GM18508 (cell line): Measurements from ENCODE around the gene LSAMP.
A peak's percentile ranks its signal among the peaks of the same experiment; 100 is the strongest.
"Not testable (repeated sequence)": the region's sequence is repeated elsewhere in the genome, so short reads cannot be mapped to it uniquely, and the experiment has no call there.

Source experiments
- ATAC-seq: cut with Tn5 transposase; IDR thresholded peaks from one replicate; pipeline ENCODE4 v1.9.1; 2021; ENCODE audit warnings: moderate number of reproducible peaks; ENCODE audit not compliant: insufficient read depth, unreplicated experiment

LSAMP gene

DNA sequence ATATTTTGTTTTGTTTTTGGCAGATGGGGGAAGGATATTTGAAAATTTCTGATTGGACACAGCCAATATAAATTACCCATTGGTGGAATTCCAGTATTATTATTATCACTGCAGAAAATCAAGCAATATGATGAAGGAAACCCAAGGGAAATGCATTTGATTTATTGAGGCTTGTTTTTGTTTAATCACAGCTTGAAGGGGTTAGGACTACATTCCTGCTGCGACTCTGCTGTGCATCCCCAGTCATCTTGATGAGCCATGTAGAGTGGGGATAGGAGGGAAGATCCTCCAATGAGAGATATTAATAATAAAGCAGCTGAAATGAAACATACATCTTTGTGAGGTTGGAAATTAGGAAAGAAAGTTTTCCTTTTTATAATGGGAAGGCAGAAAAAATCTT lies 613.4 kb downstream of the LSAMP start:
- ATAC-seq = no peak

DNA sequence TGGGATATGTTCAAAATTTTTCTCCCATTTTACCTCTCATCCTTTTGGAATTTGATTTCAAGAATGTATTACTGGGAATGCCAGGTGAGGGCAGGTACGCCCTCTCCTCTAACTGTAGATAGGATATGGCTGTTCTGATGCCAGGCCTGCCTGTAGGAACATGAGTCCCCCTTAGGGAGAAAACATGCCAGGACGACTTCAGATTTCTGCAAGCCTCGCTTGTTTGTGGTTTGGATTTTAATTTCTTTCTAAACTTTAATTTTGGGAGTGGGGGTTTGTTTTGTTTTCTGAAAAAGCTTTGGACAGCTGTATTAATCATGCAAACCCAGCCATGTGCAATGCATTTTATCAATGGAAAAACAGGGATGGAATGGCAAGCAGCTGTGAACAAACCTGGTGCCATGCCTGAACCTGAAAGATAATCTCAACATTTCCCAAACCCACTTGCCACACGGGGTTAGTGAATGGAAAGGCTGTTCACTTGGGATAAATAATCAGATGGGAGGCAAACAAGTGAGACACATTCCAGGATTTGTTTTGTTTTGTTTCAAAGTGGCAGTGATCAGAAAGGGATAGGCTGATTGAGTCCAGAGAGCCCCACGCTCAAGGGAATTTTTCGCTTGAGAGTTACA lies 614.4 kb downstream of the LSAMP start:
- ATAC-seq = no peak

DNA sequence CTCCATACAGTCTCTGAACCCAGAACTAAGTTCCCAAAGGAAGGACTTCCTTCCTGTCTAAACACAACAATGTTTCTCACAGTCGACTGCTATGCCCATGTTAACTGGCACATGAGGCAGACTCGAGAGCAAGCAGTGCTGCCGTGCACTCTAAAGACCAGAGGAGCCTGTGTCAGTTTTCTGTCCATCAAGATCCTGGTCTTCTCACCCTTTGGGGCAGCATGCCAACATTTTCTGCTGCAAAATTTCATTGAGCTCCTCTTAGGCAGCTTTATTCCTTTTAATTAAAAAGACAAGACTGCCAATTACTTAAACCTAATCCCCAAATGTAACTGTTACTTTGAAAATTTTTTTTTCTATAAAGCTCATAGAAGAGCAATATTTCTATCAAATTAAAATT lies 616.9 kb downstream of the LSAMP start:
- ATAC-seq = no peak

DNA sequence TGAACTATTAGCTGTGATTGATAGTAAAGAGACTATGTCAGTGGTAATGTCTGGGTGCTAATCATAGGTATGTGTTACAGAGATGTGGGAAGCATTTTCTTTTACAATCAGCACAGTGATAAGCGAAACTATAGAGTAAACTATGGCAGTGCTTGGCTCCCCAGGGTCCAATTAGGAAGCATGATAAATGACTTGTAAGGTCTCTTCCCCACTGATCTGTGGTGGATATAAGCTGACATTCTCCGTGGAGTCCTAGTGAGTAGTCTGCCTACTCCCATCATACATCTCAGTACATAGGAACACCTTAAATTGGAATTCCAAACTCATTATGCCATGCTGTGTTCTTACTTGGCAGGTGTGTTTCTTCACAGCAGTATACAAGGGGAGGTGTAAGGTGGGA lies 617.8 kb downstream of the LSAMP start:
- ATAC-seq = no peak

DNA sequence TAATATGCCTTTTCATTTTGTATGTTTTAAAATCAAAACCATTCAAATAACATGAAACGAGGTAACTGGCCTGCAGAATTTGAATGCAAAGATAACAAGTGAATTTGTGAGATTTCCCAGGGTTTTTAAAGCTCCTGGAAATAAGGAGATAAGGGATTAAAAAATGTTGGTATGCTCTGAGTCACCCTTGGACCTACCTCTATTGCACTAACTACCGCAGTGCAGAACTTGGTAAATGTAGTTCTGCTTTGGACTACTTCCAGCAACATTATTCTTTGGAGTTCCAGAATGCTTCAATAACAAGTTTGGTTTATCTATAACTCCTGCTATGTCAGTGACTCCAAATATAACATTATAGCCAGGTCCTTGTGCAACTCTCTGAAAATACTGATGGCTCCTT lies 620.2 kb downstream of the LSAMP start:
- no peak for ATAC-seq

DNA sequence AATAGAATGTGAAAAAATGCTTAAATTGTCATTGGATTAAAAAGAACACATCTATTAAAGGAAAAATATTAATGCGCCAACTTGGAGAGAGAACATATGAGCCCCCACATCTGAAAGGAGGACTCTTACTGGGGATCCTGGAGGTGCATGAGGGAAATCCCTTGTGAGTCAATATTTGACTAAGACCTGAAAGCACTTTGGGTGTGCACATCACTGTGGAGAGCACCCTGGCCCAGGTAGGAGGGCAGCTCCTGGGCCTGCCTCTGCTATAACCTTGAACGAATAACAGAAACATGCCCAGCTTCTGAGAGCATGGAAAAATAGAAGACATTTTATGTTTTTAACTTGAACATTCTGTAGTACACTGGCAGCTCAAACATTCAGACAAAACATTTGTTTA lies 622.2 kb downstream of the LSAMP start:
- ATAC-seq = no peak

DNA sequence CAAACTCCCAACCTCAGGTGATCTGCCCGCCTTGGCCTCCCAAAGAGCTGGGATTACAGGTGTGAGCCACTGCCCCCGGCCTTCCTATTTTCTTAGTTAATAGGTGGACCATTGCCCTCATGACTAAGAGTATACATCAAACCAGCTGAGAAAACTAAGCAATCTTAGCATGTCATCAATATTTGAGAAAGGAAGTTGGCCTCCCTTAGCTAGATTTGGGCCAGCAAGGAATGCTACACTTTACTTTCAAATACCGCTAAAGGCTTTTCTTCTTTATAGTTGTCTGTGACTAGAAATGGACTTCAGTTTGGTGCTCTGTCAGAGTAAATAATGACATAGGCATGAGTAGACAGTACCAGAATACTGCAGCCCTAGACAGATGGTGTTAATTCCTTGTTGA lies 622.7 kb downstream of the LSAMP start:
- ATAC-seq = no peak

DNA sequence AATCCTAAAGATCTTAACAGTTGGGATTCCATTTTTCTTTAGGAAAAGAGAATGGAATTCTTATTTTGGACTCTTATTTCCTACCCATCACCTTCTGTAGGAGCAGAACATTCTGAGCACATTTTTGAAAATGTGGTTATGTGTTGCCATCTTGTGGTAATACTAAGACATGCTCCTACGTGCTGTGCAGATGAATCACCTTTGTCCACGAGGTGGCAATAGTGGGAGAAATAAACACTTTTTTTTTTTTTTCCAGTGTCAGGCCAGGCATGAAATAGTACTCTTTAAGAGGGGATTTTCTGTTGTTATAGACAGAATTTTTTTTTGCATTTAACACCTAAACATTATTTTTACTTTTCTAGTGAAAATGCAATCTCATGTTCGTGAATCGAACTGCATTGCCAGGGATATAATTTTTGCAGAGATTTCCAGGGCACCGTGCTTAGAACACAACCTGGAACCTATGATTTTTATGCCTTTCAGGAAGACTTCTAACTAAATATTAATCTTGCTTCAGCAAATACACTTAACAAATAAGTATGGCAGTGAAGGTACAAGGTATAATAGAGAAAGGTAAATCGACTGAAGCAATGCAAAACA lies 625.4 kb downstream of the LSAMP start:
- ATAC-seq = peak; percentile 90

DNA sequence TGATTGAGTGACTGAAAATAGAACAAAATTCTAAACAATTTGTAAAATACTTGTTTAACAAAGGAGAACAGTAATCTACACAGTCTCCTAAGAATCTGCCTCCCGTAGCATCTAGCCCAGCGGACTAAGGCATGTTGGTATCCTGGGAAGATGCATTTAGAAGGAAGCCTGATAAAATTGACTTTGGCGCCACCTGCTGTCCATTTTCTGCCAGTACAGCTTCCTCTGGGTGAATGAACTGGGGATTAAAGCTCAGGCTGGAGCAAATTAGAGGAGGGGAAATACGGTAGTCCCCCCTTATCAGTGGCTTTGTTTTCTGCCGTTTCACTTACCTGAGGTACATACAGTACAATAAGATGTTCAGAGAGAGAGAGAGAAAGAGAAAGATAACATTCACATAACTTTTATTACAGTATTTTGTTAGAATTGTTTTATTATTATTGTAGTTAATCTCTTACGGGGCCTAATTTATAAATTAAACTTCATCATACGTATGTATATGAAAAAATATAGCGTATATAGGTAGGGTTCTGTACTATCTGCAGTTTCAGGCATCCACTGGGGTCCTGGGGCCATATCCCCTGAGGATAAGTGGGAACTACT lies 630.4 kb downstream of the LSAMP start:
- no peak for ATAC-seq

DNA sequence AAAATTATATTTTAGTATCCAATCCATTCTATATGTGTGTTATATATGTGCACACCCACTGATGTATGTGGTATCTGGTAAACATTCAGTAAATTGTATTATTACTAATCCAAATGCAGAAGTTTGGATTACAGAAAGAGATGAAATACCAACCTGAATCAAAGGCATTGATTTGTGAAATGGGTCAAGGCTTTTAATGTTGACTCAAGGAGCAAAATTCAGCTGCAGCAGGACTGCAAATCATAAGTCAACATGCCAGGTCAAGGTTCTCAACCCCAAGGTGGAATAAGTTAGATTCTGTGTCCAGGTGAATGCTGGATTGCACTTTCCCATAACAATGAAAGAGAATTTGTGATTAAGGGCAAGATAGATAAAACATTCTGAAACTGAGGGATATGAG lies 631.3 kb downstream of the LSAMP start:
- no peak for ATAC-seq

DNA sequence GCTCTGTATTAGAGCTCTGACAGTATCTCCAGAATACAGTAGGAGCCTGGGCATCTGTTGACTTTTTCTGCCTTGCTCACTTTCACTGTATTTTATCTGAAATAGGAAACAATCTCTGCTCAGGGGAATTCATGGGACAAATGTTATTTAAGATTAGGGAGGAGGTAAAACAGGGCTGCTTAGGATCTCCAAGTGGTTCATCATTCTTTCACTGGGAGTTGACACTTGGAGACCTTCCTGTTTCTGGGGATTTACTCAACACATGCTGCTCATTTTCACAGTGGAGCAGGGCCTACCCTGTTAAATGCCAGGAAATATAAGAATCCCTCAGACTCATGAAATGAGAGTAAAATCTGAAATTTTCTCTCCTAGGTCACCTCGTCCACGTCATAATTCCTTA lies 636.5 kb downstream of the LSAMP start:
- ATAC-seq = no peak

DNA sequence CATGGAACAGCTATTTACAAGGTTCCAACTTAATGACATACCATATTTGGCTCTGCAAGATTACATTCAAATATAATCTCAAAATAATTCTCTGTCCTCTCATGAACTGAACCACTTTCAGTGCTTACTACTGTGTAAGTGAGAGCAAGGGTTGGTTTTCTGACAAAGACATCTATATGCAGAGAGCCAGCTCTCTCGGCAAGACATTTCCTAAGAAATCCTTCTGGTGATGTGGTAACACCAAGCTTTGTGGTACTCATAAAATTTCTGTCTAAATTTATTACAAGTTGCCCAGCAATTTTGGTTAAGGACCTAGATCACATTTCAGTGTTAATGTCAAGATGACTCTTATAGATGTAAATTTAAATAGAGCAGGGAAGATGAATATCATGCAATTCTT lies 637.0 kb downstream of the LSAMP start:
- ATAC-seq = no peak

DNA sequence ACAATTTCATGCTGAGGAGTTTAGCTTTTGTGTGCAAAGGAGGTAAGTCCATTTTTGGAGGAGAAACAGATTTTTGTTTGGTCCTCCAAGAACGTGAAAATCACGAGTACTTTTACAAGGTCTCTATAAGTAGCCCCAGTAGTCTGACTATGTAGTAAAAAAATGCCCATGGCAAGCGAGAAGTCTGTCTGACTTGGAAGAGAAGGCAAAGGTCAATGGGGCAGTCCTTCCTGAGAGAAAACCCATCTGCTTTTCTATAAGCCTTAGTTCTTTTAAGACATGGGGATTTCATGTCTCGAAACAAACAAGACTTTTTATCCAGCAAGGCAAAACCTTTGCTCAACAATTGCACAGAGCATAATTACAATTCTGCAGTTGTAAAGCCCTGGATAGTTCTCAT lies 638.8 kb downstream of the LSAMP start:
- no peak for ATAC-seq

DNA sequence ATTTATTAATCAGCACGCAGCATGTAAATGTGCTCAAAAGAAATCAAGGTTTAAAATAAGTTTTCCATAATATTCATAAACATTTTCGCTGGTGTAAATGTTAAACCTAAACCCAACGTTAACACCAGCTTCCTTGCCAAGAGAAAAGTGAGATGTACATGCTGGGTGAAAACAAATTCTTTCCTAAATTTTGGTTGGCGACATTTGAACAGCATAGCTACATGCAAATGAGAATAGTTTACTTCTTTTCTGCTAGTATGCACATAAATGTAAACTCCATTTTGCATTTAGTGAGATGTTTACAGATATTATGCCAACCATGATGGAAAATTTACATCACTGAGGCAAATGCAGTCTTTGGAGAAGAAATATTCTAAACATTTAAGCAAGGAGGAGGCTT lies 639.8 kb downstream of the LSAMP start:
- no peak for ATAC-seq

DNA sequence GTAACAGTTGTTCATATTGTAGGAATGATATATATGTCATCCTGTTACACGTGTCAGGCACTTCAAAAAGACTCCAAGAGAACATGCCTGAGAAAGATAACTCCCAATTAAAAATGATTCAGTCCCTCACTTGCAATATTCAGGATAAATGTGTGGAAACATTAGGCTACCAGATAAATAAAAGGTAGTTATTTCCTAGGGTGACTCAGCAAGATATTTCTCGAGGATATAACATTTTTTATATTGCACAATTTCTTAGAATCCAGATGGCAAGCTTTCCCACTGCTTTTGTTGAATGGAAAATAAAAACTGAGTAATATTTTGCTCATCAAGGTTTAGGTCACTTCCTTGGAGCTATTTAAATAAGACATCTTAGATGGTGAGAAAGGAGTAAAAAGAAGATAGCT lies 640.6 kb downstream of the LSAMP start:
- no peak for ATAC-seq

DNA sequence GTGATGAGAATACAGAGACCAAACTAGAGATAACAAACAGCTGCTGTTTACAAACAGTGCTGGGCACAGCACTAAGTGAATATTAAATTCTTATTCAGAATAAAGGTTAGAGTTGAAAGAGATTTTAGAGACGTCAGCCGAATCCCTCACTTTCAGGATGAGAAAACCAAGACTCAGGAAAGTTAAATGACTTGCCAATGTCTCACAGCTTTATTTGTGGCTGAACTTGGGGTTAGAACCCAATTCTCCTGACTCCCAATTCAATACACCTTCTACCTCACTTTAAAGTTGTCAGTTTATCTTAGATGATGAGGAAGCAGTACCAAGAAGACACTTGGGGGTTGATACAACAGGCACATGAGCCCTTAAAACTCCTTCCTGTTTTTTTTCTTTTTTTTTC lies 641.1 kb downstream of the LSAMP start:
- ATAC-seq = no peak

DNA sequence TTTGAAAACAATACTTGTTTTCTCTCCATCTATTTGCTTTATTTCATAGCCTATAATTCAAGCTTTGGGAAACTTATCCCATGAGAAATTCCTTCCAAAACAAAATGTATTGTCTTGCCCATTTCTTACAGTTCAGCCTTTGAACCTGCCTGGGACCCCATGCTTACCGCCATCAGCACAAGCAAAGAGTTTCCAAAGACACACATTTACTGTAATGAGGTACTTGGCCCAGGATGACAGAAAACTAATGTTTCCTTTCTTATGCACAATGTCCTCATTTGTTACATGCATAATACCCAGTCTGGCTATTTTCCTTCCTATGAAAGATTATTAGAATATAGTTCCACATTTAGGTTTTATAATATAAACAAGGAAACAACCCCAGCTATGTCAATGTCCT lies 641.6 kb downstream of the LSAMP start:
- no peak for ATAC-seq

DNA sequence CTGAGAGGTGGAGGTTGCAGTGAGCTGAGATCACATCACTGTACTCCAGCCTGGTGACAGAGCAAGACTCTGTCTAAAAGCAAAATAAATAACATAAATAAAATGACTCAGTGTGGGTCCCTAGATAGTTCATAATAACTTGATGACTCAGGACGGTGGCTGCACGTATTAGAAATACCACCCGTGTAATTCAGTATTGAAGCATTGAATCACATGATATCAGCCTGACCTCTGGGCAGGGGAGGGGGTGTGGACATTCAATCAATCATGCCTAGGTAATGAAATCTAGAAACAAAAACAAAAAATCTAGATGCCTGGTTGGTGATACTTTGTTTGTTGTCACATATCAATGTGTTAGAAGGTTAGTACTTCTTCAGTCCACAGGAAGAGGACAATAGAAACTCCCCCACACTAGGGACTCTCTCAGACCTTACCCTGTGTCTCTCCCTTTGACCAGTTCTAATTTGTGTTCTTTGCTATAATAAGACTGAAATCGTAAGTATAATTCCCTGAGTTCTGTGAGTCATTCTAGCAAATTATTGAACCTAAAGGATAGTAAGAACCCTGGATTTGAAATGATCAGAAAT lies 644.7 kb downstream of the LSAMP start:
- ATAC-seq = no peak

DNA sequence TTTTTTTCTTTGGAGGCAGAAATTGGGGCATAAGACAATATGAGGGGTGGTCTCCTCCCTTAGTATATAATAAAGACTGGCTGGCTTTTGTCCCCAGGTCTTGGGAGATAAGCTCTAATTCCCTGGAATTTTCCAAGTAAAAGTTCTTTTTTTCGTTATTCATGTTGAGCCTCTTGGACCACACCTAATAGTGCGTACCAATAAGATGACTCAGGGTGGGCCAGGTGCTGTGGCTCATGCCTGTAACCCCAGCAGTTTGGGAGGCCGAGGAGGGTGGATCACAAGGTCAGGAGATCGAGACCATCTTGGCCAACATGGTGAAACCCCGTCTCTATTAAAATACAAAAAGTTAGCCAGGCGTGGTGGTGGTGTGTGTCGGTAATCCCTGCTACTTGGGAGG lies 645.2 kb downstream of the LSAMP start:
- not testable (repeated sequence) for ATAC-seq

DNA sequence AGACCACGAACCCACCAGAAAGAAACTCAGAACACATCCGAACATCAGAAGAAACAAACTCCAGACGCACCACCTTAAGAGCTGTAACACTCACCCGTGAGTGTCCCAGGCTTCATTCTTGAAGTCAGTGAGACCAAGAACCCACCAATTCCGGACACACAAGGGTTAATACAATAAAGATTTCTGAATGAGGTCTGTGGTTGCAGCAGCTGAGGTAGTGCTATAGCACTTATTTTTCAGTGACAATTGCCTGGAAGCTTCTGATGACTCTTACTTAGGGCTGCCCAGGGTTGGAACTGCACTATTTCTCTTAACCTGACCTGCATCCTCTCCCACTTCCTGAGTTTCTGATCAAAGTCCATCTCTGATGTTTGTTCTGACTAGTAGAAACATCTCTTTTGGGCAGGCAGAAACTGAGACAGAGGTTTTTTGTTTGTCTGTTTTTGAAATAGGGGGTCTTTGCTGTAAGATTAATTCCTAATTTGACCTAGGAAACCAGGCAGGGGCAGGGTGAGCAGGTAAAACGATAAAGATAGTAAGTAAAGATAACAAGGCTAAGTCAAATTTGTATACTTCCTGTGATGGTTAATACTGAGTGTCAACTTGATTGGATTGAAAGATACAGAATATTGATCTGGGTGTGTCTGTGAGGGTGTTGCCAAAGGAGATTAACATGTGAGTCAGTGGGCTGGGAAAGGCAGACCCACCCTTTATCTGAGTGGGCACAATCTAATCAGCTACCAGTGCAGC lies 652.9 kb downstream of the LSAMP start:
- peak; percentile 95 for ATAC-seq
